Measurements from ENCODE around the gene USP35.

DNA sequence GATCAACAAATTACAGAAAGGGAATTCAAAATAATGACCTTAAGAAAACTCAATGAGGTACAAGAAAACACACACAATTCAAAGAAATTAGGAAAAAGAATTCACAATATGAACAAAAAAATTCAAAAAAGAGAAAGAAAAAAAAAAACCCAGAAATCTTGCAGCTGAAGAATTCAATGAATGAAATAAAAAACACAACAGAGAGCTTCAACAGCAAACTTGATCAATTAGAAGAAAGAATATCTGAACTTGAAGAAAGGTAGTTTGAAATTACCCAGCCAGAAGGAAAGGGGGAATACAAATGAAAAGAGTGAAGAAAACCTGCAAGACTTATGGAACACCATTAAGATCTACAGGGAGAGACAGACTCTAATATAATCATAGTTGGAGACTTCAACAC lies 52.8 kb downstream of the USP35 start:
- TF ChIP-seq, protein P1, sequence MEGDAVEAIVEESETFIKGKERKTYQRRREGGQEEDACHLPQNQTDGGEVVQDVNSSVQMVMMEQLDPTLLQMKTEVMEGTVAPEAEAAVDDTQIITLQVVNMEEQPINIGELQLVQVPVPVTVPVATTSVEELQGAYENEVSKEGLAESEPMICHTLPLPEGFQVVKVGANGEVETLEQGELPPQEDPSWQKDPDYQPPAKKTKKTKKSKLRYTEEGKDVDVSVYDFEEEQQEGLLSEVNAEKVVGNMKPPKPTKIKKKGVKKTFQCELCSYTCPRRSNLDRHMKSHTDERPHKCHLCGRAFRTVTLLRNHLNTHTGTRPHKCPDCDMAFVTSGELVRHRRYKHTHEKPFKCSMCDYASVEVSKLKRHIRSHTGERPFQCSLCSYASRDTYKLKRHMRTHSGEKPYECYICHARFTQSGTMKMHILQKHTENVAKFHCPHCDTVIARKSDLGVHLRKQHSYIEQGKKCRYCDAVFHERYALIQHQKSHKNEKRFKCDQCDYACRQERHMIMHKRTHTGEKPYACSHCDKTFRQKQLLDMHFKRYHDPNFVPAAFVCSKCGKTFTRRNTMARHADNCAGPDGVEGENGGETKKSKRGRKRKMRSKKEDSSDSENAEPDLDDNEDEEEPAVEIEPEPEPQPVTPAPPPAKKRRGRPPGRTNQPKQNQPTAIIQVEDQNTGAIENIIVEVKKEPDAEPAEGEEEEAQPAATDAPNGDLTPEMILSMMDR (conservative IDR thresholded peaks at IDR 0.05 in 1 of 2, IDR thresholded peaks at IDR 0.05 in 1 of 2; ENCODE audit: low read depth in 1 of 2, low read length in 2 of 2) = no peak
- no peak for TF ChIP-seq EZH2 (IDR thresholded peaks at IDR 0.05; ENCODE audit: low read length, missing control alignments)

Measured in fibroblast of lung (primary cell).